Dermis blood vessel endothelial cell (primary cell): ENCODE measurements around the gene NFKB2. TPM values are rescaled to one million over a fixed set of nuclear protein-coding genes. Genes with fewer than 3 reads are reported as not detected.

ENCODE experiments used
- DNase-seq: peaks from one replicate; pipeline ENCODE4 v3.0.0; 2010
- total RNA-seq: library from RNA; depleted of rRNA; stranded (reverse); fragments of >200 nt; gene quantifications from 2 replicates; pipeline ENCODE4 v1.2.3, GENCODE V29; 2014

The NFKB2 gene
- total RNA-seq, 1 donor from 2014 or later: 33.0 TPM

DNA sequence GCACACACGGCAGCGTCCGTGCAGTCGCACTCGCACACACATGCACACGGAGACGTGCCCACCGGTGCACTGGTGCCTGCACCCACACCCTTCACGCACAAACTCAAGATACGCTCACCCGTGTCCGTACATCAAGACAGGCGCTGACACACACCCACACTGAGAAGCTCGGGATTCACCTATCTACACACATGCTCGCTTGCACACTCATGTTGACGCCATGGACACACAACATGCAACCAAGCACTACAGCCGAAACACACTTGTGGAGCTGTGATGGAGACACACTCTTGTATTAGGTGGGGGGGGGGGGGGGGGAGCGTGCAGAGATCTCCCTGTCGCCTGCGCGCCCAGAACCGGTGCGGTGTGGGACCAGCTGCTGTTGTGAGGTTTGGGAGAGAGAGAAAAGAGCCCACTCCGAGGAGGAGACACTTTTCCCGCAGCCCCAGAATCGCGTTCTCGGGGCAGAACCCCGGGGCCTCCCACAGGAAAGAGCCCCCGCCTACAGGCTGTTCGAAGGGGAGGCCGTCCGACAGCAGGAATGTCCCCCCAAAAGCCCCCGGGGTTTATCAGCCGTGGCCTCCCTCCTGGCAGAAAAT is 605 bp upstream of the NFKB2 start:
- DNase-seq: peak; percentile 51

DNA sequence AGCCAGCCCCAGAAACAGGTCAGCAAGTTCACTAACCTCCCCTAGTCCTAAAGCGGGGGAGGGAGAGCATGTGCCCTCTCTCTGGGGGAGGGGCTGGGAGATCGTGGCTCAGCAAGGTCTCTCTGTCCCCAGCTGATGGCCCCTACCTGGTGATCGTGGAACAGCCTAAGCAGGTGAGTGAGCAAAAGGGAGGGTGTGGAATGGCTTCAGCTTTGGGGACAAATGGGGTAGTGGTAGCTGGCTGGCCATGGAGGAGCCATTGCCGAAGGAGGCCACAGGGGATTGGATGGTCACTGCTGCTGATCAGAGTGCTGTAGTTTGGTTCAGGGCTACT is 779 bp downstream of the NFKB2 start:
- DNase-seq: no peak

DNA sequence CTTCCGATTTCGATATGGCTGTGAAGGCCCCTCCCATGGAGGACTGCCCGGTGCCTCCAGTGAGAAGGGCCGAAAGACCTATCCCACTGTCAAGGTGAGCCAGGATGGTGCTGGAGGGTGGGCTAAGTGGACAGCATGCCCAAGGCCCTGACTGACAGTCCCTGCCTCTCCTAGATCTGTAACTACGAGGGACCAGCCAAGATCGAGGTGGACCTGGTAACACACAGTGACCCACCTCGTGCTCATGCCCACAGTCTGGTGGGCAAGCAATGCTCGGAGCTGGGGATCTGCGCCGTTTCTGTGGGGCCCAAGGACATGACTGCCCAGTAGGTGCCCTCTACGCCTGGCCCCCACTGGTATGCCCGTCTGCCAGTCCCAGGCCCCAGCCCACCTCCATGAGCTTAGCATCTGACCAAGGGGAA is 1.2 kb downstream of the NFKB2 start:
- DNase-seq: no peak

DNA sequence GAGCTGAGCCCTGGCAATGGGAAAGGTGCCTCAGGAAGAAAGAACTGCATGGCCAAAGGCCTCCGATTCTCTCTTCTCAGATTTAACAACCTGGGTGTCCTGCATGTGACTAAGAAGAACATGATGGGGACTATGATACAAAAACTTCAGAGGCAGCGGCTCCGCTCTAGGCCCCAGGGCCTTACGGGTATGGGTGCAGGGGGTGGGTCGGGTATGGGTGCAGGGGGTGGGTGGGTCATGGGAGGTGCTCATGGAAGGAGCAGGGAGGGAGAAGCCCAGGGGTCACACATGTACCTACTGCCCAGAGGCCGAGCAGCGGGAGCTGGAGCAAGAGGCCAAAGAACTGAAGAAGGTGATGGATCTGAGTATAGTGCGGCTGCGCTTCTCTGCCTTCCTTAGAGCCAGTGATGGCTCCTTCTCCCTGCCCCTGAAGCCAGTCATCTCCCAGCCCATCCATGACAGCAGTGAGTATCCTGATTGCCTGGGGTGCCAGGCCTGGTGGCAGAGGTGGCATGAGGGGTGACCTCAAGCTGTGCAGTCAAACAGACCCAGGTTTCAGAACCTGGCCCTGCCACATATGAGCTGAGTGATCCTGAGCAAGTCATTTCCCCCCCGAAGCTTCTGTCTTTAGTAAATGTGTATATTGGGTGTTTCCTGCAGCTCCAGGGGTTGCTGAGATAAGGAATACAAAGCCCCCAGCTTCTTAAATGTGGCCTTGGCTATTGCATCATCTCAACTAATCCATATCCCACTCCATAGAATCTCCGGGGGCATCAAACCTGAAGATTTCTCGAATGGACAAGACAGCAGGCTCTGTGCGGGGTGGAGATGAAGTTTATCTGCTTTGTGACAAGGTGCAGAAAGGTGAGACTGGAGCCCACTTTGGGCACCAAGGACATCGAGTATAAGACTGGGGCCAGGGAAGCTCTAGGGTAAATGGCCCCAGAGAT is 2.0 kb downstream of the NFKB2 start:
- DNase-seq: no peak

DNA sequence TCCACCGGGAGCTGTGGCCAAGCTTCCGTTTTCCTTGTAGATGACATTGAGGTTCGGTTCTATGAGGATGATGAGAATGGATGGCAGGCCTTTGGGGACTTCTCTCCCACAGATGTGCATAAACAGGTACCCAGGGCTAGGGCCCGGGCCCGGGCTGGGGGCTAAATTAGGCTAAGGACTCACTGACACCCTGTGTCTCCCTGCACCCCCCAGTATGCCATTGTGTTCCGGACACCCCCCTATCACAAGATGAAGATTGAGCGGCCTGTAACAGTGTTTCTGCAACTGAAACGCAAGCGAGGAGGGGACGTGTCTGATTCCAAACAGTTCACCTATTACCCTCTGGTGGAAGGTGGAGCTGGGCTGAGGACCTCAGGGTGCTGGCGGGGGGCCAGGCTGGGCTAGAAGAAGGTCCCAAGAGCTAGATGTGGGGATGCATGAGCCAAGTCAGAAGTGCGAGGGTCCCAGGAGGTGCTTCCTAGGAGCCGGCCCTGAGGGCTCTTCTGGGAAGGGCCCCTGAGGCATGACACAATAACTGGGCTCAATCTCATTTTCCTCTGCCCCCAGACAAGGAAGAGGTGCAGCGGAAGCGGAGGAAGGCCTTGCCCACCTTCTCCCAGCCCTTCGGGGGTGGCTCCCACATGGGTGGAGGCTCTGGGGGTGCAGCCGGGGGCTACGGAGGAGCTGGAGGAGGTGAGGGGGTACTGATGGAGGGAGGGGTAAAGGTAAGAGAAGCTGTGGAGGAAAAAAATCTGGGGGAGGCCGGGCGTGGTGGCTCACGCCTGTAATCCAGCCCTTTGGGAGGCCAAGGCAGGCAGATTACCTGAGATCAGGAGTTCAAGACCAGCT is 2.9 kb downstream of the NFKB2 start:
- no peak for DNase-seq

DNA sequence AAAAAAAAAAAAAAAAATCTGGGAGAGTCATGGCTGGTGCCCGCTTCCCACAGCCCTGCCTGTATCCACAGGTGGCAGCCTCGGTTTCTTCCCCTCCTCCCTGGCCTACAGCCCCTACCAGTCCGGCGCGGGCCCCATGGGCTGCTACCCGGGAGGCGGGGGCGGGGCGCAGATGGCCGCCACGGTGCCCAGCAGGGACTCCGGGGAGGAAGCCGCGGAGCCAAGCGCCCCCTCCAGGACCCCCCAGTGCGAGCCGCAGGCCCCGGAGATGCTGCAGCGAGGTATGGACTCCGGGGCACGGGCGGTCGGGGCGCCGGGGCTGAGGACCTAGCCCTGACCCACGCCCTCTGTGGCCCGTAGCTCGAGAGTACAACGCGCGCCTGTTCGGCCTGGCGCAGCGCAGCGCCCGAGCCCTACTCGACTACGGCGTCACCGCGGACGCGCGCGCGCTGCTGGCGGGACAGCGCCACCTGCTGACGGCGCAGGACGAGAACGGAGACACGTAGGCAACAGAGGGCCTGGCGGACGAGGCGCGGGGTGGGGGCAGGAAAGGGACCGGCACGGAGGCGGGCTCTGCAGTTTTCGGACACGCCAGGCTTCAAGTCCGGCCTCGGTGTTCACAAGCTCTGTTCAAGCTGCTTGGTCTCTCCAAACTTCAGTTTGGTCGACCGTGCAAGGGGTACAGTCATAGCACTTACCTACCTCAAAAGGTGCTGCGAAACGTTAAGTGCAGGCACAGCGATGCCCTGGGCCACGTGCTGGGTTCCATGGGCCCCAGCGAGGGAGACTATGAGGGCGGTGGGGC is 3.9 kb downstream of the NFKB2 start:
- DNase-seq: peak; percentile 93

DNA sequence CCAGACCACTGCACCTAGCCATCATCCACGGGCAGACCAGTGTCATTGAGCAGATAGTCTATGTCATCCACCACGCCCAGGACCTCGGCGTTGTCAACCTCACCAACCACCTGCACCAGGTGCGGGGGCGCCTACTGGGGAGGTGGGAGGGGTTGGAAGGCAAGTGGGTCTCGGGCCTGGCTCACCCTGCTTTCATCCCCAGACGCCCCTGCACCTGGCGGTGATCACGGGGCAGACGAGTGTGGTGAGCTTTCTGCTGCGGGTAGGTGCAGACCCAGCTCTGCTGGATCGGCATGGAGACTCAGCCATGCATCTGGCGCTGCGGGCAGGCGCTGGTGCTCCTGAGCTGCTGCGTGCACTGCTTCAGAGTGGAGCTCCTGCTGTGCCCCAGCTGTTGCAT is 4.6 kb downstream of the NFKB2 start:
- DNase-seq: no peak

DNA sequence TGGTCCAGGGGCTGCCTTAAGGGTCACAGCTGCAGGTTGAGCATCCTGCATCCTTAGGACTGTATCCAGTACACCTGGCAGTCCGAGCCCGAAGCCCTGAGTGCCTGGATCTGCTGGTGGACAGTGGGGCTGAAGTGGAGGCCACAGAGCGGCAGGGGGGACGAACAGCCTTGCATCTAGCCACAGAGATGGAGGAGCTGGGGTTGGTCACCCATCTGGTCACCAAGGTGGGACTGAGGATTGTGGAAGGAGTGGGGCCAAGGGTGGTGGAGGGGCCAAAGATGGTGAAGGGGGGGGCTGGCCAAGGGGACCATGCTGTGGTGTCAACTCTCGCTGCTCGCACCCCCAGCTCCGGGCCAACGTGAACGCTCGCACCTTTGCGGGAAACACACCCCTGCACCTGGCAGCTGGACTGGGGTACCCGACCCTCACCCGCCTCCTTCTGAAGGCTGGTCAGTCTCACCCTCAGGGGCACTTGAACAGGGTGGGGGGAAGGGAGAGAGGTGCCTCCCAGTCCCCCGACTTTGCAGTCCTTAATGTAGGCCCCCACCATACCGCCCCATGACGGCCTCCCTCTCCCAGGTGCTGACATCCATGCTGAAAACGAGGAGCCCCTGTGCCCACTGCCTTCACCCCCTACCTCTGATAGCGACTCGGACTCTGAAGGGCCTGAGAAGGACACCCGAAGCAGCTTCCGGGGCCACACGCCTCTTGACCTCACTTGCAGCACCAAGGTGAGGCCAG is 5.3 kb downstream of the NFKB2 start:
- no peak for DNase-seq

DNA sequence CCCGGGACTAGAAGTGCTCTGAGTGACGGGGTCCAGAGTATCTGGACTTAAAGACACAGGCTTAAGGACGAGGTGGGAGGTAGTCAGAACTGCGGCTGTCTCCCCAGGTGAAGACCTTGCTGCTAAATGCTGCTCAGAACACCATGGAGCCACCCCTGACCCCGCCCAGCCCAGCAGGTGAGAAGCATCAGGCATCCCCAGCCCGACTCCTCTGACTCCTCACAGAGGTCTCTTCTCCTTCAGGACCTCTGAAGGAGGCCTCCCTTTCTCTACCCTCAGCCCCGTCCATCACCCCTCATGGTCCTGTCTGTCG is 5.8 kb downstream of the NFKB2 start:
- no peak for DNase-seq

DNA sequence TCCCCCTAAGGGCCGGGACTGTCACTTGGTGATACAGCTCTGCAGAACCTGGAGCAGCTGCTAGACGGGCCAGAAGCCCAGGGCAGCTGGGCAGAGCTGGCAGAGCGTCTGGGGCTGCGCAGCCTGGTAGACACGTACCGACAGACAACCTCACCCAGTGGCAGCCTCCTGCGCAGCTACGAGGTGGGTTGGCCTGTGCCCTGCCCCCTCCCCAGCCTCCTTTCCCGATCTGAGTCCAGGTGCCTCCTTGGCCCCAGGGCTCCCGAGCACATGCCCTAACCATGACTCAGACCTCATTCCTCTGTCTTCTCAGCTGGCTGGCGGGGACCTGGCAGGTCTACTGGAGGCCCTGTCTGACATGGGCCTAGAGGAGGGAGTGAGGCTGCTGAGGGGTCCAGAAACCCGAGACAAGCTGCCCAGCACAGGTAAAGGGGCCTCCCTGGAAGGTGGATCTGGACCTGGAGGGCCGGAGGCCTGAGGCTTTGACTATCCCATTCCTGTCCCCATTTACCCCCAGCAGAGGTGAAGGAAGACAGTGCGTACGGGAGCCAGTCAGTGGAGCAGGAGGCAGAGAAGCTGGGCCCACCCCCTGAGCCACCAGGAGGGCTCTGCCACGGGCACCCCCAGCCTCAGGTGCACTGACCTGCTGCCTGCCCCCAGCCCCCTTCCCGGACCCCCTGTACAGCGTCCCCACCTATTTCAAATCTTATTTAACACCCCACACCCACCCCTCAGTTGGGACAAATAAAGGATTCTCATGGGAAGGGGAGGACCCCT is 6.4 kb downstream of the NFKB2 start:
- DNase-seq: no peak

DNA sequence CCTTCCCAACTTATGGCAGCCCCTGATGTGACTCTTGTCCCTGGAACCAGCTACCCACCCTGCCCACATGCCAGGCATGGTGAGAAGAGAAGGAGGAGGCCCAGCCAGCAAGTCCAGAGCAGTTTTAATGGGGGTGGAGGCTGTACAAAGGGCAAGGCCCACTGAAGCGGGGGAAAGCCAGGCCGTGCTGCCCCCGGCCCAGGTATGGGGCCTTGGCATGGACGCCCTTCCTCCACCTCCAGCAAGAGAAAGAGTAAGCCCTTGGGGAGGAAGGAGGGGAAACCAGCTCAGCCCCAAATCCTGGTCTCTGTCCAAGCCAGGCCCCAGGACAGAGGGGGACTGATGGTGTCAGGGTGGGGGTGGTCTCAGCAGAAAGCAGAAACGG is 7.0 kb downstream of the NFKB2 start:
- DNase-seq: no peak

DNA sequence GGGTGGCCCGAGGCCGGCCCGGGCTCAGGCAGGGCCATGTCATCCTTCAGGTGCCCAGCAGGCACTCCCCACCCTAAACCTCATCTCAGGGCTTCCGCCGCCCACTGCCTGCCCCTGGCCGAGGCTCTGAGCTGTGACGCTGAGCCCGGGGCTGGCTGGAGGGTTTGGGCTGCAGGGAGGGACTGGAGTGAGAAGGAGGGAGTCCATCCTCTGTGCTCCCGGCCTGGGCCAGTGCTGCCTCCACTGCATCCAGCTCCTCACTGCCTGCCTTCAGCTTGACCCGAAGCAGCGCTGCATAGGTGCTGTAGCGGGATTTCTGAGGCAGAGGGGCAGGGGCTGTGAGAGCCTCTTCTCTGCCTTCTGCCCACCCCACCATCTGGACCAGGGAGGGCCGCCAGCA is 7.6 kb downstream of the NFKB2 start:
- no peak for DNase-seq

DNA sequence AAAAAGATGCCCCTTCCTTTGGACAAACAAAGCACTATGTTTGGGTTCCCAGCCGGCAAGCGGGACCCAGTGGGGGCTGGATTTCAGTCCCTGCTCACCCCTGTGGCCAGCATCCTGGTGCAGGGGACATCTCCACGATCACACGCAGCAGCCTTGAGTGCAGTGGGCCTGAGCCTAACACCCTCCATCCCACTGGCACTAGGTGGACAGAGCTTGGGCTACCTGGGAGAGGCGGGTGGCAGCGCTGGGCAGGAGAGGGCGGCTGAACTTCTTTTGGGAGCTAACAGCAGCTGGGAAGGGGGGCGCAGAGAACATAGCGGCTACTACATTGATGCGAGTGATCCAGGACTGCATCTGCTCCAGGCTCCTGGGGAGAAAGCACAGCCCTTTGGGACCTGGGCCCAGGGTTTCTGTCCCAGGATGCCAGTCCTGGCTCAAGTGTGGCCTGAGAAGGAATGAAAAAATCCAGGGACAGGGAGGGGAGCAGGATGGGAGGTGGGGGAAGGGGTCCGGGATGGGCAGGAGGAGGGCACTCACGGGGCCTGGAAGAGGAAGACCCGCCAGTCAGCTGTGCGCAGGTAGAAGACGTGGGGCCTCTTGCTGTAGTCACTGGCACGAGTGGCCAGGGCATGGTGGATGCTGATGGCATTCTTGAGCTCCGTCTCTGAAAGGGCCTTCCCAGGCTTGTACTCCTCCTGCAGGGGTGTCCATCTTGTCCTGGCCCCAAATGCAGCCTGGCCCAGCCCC is 9.0 kb downstream of the NFKB2 start:
- DNase-seq: no peak

DNA sequence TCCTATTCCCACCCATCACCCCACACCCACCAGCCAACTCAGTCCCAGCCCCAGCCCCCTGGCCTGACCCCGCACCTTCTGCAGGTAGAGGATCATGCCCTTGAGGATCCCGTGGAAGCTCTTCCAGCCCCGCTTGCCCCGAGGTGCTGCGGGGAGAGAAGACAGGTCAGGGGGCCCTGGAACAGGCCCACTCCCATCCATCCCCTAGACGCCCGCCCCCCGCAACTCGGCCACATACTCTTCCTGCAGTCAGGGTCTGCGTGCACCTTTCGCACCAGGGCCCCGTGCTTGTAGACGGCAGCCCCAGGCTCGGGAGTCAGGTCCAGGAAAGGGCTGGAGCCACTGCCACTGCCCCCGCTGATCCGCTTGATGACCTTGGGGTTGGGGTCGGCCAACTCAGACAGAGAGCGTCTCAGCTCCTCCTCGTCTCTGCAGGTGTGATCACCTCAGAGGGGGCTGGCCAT is 9.6 kb downstream of the NFKB2 start:
- DNase-seq: no peak

DNA sequence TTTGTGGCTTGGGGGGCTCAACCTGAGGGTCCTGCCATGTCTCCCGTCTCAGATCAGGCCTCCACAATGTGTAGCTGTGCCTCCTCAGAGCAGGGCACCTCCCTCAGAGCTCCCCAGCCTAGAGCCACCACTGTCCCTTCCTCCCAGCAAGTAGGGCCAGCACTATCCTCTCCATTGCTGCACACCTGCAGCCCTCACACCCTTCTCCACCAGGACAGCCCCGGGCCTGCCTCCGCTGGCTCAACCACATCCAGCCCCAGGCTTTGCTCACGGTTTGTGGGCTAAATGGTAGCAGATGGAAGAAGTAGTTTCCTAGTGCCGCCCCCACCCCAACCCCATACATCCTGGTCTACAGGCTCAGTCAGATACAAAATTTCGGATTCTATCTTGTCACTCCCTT is 10.1 kb downstream of the NFKB2 start:
- no peak for DNase-seq

DNA sequence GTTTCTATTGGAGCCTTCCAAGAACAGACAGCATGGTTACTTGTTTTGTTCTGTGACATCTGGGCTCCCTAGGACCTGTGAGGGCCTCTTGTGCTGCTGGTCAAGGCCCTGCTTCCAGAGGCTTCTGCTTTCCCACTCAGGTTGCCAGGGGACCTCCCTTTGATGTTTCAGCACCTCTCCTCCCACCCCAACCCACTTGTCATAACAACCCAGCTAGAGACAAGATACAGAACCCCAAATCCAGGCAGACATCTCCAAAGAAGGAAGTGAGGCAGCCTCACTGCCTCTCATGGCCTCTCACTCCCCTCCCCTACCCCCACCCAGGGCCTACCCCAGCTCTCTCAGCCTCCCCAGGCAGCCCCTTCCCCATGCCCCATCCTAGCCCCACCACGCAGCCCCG is 11.3 kb downstream of the NFKB2 start:
- DNase-seq: no peak

DNA sequence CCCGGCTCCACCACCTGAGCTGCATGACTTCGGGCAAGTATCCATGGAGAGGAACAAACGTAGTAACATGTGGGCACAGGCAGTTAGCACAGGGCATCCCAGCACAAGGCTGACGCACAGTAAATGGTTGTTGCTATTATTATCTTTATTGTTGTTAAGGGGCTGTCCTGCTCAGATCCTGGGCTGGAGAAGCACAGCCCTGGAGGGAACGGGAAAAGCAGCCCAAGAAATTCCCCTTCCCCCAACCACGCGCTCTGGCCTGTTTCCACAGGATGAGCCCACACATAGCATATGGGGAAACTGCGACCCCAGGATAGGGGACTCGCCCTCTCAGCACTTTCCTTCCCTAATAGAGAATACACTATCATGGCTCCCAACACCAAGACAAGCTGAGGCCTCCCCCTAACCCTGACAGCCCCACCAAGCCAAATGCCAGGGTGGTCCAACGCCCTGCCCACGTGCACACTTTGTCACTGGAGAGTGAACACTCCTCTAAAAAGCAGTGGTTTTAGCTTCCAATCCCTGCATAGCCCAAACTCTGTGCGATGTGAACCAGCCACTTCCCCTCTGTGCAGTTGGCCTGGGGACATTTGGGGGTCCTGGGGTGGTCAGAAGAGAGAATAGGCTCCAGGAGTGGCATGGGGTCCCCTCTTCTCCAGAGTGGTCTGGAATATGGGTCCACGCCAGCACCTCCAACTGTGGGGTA is 12.1 kb downstream of the NFKB2 start:
- DNase-seq: no peak

DNA sequence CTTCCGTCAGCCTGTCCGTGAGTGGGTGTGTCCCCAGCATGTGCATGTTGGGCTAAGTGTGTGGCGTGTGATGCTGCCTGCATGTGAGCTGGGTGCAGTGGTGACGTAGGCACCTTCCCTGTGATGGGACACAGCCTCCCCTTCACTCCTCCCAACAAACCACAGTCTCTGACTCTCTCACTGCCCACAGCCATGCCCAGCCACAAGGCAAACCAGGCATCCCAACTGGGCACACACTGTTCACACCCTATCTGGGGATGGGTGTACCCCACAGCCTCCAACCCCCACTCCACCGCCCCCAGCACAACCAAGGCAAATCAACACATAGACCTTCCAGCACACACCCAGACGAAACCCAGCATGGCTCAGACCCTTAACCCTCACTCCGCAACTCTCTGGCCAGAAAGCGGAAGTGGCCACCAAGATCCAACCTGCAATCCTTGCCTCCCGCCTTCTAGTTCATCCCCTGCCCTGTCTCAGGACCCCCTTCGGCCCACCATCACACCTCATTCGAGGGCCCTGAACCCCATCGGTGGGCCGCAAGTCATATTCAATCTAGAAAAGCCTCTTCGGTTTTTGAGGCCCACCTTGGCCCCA is 12.7 kb downstream of the NFKB2 start:
- no peak for DNase-seq
